Measurements from ENCODE around the gene FBXO2. TPM values are rescaled to one million over a fixed set of nuclear protein-coding genes. Genes with fewer than 3 reads are reported as not detected.

FBXO2 gene
- total RNA-seq, 1 donor from 2014 or later = 0.56 TPM

DNA sequence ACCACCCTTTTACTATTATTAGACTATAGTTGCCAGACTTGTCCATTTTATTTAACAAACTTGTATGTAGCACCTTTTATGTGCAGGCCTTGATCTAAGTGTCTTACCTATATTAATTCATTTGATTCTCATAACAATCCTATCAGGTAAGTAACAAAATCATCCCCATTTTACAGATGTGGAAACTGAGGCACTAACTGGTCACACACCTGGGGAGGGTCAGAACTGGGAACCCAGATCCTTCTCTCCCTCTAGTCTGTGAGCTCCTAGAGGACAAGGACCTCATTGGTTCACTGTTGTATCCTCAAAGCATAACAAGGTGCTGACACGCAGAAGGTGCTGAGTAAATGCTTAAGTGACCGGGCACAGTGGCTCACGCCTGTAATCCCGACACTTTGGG, 14.9 kb downstream of the FBXO2 start:
- Histone ChIP-seq H3K4me2 (no peak overlapping the region), H3K4me3 (no peak overlapping the region), H3K9me3 (ENCODE audit: low read depth) (no peaks in the 10 kb centered on the region), H3K27me3 (no peaks in the 10 kb centered on the region), H3K27ac (no peak overlapping the region), H3K79me2 (ENCODE audit: low read depth) (no peaks in the 10 kb centered on the region), H2AFZ (replicated peaks) (no peak overlapping the region), H3K9ac (no peak overlapping the region), H3K36me3 (no peaks in the 10 kb centered on the region), H4K20me1 (ENCODE audit: low read depth) (peaks cover 13% of the 10 kb centered on the region), H3F3A (ENCODE audit: low read depth) (peaks cover 8% of the 10 kb centered on the region), H3K4me1 (no peaks in the 10 kb centered on the region)
- H3K36me3 Mint-ChIP-seq = no peaks in the 10 kb centered on the region
- no peaks in the 10 kb centered on the region for H3K9me3 Mint-ChIP-seq
- peaks cover 18% of the 10 kb centered on the region for H3K27me3 Mint-ChIP-seq (ENCODE audit: insufficient read depth, low read depth)
- DNase-seq (ENCODE audit: low spot score) = no peak
- H3K4me3 Mint-ChIP-seq = no peak overlapping the region
- H3K4me1 Mint-ChIP-seq = peaks cover 6% of the 10 kb centered on the region
- no peak for TF ChIP-seq CTCF (IDR thresholded peaks at IDR 0.05)
- no peak for TF ChIP-seq EZH2phosphoT487 (IDR thresholded peaks at IDR 0.05)
- TF ChIP-seq EZH2 (IDR thresholded peaks at IDR 0.05) = no peak
- H3K27ac Mint-ChIP-seq = no peak overlapping the region

- H3K27ac ChIP-seq = no peak overlapping the region
- no peak overlapping the region for H3K27ac Mint-ChIP-seq
- peaks cover 10% of the 10 kb centered on the region for H3K4me1 Mint-ChIP-seq
- H3K36me3 ChIP-seq = no peaks in the 10 kb centered on the region
- TF ChIP-seq CTCF (IDR thresholded peaks at IDR 0.05) (no peak), EZH2phosphoT487 (IDR thresholded peaks at IDR 0.05) (no peak), EZH2 (IDR thresholded peaks at IDR 0.05) (no peak)
- H4K20me1 ChIP-seq (ENCODE audit: low read depth) = peaks cover 13% of the 10 kb centered on the region
- no peak overlapping the region for H3K4me3 ChIP-seq
- no peaks in the 10 kb centered on the region for H3K79me2 ChIP-seq (ENCODE audit: low read depth)
- peaks cover 8% of the 10 kb centered on the region for H3F3A ChIP-seq (ENCODE audit: low read depth)
- H3K9me3 ChIP-seq (ENCODE audit: low read depth) = no peaks in the 10 kb centered on the region
- H3K9me3 Mint-ChIP-seq = no peaks in the 10 kb centered on the region
- no peak overlapping the region for H3K4me2 ChIP-seq
- H3K27me3 ChIP-seq = no peaks in the 10 kb centered on the region
- no peak for DNase-seq (ENCODE audit: low spot score)
- H3K9ac ChIP-seq = no peak overlapping the region
- H3K36me3 Mint-ChIP-seq = no peaks in the 10 kb centered on the region
- peaks cover 23% of the 10 kb centered on the region for H3K27me3 Mint-ChIP-seq (ENCODE audit: insufficient read depth, low read depth)
- no peak overlapping the region for H3K4me3 Mint-ChIP-seq
- no peak overlapping the region for H2AFZ ChIP-seq (replicated peaks)
- H3K4me1 ChIP-seq = no peaks in the 10 kb centered on the region
These were observed 16.1 kb downstream of the FBXO2 start for GRCh38 chr1:11638121-11638520.

GRCh38 chr1:11634365-11635192, 19.6 kb downstream of the FBXO2 start:
- Histone ChIP-seq H3K27ac (no peak overlapping the region), H4K20me1 (ENCODE audit: low read depth) (peaks cover 9% of the 10 kb centered on the region), H3F3A (ENCODE audit: low read depth) (peaks cover 3% of the 10 kb centered on the region), H3K79me2 (ENCODE audit: low read depth) (no peaks in the 10 kb centered on the region), H3K9ac (no peak overlapping the region), H3K4me1 (no peaks in the 10 kb centered on the region), H2AFZ (replicated peaks) (no peak overlapping the region), H3K4me3 (no peak overlapping the region), H3K9me3 (ENCODE audit: low read depth) (no peaks in the 10 kb centered on the region), H3K27me3 (no peaks in the 10 kb centered on the region), H3K36me3 (no peaks in the 10 kb centered on the region), H3K4me2 (no peak overlapping the region)
- DNase-seq (ENCODE audit: low spot score) = no peak
- Mint-ChIP-seq H3K27me3 (ENCODE audit: insufficient read depth, low read depth) (peaks cover 24% of the 10 kb centered on the region), H3K4me1 (peaks cover 10% of the 10 kb centered on the region), H3K36me3 (no peaks in the 10 kb centered on the region), H3K4me3 (no peak overlapping the region), H3K27ac (no peak overlapping the region), H3K9me3 (no peaks in the 10 kb centered on the region)
- TF ChIP-seq CTCF (IDR thresholded peaks at IDR 0.05) (no peak), EZH2phosphoT487 (IDR thresholded peaks at IDR 0.05) (no peak), EZH2 (IDR thresholded peaks at IDR 0.05) (no peak)

Measured in neural progenitor cell (in vitro differentiated cells).